Measurements from ENCODE around the gene MYO1D. TPM values are rescaled to one million over a fixed set of nuclear protein-coding genes. Genes with fewer than 3 reads are reported as not detected.

Gene MYO1D
- total RNA-seq, 1 donor from 2014 or later = 18.0 TPM

DNA sequence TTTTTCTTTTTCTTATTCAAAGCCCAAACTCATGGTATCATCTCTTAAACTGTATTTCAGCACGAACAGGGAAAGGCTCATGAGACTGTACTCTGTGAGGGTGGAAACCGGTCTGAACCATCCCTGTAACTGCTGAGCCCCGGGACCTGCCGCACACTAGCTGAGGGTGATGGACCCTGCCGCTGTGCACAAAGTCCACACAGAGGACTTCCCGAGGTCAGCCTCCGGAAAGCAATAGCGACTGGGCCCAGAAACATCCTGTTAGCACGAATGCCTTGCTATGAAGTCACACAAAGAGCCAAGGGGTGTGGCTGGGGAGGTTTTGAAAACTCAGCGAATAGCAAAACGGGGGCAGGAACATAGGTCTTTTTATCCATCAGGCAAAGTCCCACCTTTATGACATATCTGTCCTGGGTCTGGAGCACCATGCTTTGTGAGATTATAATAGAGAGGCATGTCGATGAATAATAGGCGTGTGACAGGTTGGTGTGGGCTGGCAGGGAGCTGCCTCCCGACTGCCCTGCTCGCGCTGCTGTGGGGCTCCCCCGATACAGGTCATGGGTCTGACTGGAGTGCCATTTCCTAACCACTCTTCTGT, 356.7 kb downstream of the MYO1D start:
- peak overlapping the region; percentile 51 for H3K4me3 ChIP-seq (ENCODE audit: insufficient read depth, low read depth, low read length)
- no peak for TF ChIP-seq EZH2 (IDR thresholded peaks at IDR 0.05; ENCODE audit: insufficient read depth, low read length)
- TF ChIP-seq, protein P1, sequence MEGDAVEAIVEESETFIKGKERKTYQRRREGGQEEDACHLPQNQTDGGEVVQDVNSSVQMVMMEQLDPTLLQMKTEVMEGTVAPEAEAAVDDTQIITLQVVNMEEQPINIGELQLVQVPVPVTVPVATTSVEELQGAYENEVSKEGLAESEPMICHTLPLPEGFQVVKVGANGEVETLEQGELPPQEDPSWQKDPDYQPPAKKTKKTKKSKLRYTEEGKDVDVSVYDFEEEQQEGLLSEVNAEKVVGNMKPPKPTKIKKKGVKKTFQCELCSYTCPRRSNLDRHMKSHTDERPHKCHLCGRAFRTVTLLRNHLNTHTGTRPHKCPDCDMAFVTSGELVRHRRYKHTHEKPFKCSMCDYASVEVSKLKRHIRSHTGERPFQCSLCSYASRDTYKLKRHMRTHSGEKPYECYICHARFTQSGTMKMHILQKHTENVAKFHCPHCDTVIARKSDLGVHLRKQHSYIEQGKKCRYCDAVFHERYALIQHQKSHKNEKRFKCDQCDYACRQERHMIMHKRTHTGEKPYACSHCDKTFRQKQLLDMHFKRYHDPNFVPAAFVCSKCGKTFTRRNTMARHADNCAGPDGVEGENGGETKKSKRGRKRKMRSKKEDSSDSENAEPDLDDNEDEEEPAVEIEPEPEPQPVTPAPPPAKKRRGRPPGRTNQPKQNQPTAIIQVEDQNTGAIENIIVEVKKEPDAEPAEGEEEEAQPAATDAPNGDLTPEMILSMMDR (IDR thresholded peaks at IDR 0.05; ENCODE audit: insufficient read depth, low read depth, low read length) = no peak
- H2AFZ ChIP-seq (ENCODE audit: low read depth, low read length) = peak overlapping the region; percentile 83
- peaks cover 44% of the 10 kb centered on the region for H3K4me1 Mint-ChIP-seq (ENCODE audit: low read depth, unreplicated experiment)
- no peaks in the 10 kb centered on the region for H3K27me3 ChIP-seq (ENCODE audit: insufficient read depth, low read length)
- peak overlapping the region; percentile 91 for H3K27ac Mint-ChIP-seq (ENCODE audit: unreplicated experiment)
- no peaks in the 10 kb centered on the region for H4K20me1 ChIP-seq (ENCODE audit: insufficient read depth, low read length)
- H3K4me2 ChIP-seq (ENCODE audit: low read length) = peak overlapping the region; percentile 89
- no peaks in the 10 kb centered on the region for H3K79me2 ChIP-seq (ENCODE audit: insufficient read depth, low read length)
- peaks cover 3% of the 10 kb centered on the region for H3K36me3 Mint-ChIP-seq (ENCODE audit: low read depth, unreplicated experiment)
- H3K4me1 ChIP-seq (ENCODE audit: insufficient read depth, low read length) = peaks cover 20% of the 10 kb centered on the region
- no peaks in the 10 kb centered on the region for H3K9me3 ChIP-seq (ENCODE audit: insufficient read depth, low read depth, low read length)
- no peaks in the 10 kb centered on the region for H3K9me3 Mint-ChIP-seq (ENCODE audit: unreplicated experiment)
- no peaks in the 10 kb centered on the region for H3K27me3 Mint-ChIP-seq (ENCODE audit: low read depth, unreplicated experiment)
- no peak for FAIRE-seq
- no peaks in the 10 kb centered on the region for H3K36me3 ChIP-seq (ENCODE audit: insufficient read depth, low read length)
- peak overlapping the region; percentile 31 for H3K27ac ChIP-seq (ENCODE audit: low read depth, low read length)
- H3K4me3 Mint-ChIP-seq (ENCODE audit: unreplicated experiment) = peak overlapping the region; percentile 76
- H3K9ac ChIP-seq (ENCODE audit: low read length) = peak overlapping the region; percentile 61
- peak; percentile 23 for DNase-seq (ENCODE audit: low read depth)

DNA sequence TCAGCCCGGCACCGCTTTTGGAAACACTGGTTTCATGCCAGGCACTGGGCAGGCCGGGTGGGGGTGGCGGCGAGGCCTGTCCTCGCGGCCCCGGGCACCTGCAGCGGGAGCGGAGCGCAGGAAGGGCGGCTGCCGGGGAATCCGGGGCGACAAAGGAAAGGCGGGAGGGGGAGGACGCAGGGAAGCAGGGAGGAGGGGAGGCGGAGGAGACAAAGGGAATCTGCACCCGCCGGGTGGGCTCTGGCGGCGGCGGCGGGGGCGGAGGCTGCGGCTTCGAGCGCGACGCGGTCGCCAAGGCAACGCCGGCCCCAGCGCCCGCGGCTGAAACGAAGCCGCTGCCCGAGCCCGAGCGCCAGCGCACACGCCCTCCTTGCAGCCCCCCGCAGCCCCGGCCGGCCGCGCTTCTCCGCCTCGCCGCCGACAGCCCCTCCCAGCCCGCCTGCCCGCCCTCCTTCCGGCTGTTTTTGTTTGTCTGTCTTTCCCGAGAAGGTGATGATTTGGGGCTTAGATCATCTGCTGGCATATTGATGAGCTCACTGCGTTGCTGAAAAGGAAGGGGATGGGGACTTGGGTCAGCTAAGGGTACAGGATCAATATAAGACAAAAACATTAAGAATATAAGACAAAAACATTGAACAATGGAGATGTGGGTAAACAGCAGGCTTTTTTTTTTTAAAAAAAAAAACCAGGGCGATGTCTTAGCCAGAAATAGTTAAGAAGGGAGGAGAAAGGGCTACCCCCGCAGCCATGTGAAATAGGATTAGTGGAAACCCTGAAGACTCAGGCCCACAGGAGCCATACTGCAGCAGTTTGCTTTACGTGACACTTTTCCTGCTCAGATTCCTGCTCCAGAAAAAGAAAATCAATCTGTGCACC, 357.5 kb downstream of the MYO1D start:
- Mint-ChIP-seq H3K27ac (ENCODE audit: unreplicated experiment) (peak overlapping the region; percentile 91), H3K36me3 (ENCODE audit: low read depth, unreplicated experiment) (peaks cover 3% of the 10 kb centered on the region), H3K4me3 (ENCODE audit: unreplicated experiment) (peak overlapping the region; percentile 76), H3K4me1 (ENCODE audit: low read depth, unreplicated experiment) (peaks cover 45% of the 10 kb centered on the region), H3K9me3 (ENCODE audit: unreplicated experiment) (no peaks in the 10 kb centered on the region), H3K27me3 (ENCODE audit: low read depth, unreplicated experiment) (no peaks in the 10 kb centered on the region)
- Histone ChIP-seq H4K20me1 (ENCODE audit: insufficient read depth, low read length) (no peaks in the 10 kb centered on the region), H2AFZ (ENCODE audit: low read depth, low read length) (peak overlapping the region; percentile 83), H3K36me3 (ENCODE audit: insufficient read depth, low read length) (no peaks in the 10 kb centered on the region), H3K4me1 (ENCODE audit: insufficient read depth, low read length) (peaks cover 16% of the 10 kb centered on the region), H3K4me3 (ENCODE audit: insufficient read depth, low read depth, low read length) (peak overlapping the region; percentile 51), H3K27ac (ENCODE audit: low read depth, low read length) (peak overlapping the region; percentile 31), H3K9me3 (ENCODE audit: insufficient read depth, low read depth, low read length) (no peaks in the 10 kb centered on the region), H3K9ac (ENCODE audit: low read length) (peak overlapping the region; percentile 61), H3K79me2 (ENCODE audit: insufficient read depth, low read length) (no peaks in the 10 kb centered on the region), H3K27me3 (ENCODE audit: insufficient read depth, low read length) (no peaks in the 10 kb centered on the region), H3K4me2 (ENCODE audit: low read length) (peak overlapping the region; percentile 89)
- FAIRE-seq (no peak), DNase-seq (ENCODE audit: low read depth) (peak; percentile 10)
- TF ChIP-seq, protein P1 (IDR thresholded peaks at IDR 0.05; ENCODE audit: insufficient read depth, low read depth, low read length) = no peak
- TF ChIP-seq EZH2 (IDR thresholded peaks at IDR 0.05; ENCODE audit: insufficient read depth, low read length) = no peak
